Esophagus muscularis mucosa (tissue), 4 donors: ENCODE data around the gene ADSL. TPM values are rescaled to one million over a fixed set of nuclear protein-coding genes. Genes with fewer than 3 reads are reported as not detected.

Experiments
- DNase-seq: peaks from one replicate; pipeline ENCODE4 v3.0.0-alpha.2; 2017; ENCODE audit errors: extremely low spot score
- H3K27ac ChIP-seq, 4 donors: fragments of 200-600 bp; sonication (generic); replicated peaks in 1 of 4; 1 replicate in 3 of 4; 2 replicates in 1 of 4; pipeline ENCODE4 v1.5.1; 2016 to 2019; ENCODE audit warnings: mild to moderate bottlenecking in 1 of 4
- H3K27me3 ChIP-seq, 4 donors: fragments of 200-600 bp; sonication (generic); one replicate each; pipeline versions ENCODE4 v1.5.1 to v1.6.0; 2016 to 2019
- H3K36me3 ChIP-seq, 4 donors: fragments of 200-600 bp; sonication (generic); one replicate each; pipeline ENCODE4 v1.5.1; 2016 to 2019
- H3K4me1 ChIP-seq, 4 donors: fragments of 200-600 bp; sonication (generic); one replicate each; pipeline ENCODE4 v1.5.1; 2016 to 2019
- H3K4me3 ChIP-seq, 4 donors: fragments of 200-600 bp; sonication (generic); 1 replicate in 2 of 4; 2 replicates in 2 of 4; pipeline ENCODE4 v1.5.1; 2016 to 2019; ENCODE audit warnings: mild to moderate bottlenecking in 4 of 4, moderate library complexity in 1 of 4
- H3K9me3 ChIP-seq, 4 donors: fragments of 200-600 bp; sonication (generic); 1 replicate in 3 of 4; 2 replicates in 1 of 4; pipeline ENCODE4 v1.5.1; 2016 to 2019
- EP300 ChIP-seq: sonication (generic); formaldehyde crosslinking; IDR thresholded peaks from one replicate; pipeline ENCODE4 v1.6.1; 2017; ENCODE audit warnings: antibody characterized with exemption
- WGBS: methylation state at CpG from one replicate; pipeline ENCODE4 v1.1.5; 2018; 5-methylcytosine and 5-hydroxymethylcytosine counted together
- intact Hi-C: fragments of 100-400 bp; cut with DNase I; formaldehyde crosslinking; loops from one replicate; pipeline ENCODE4 v1.15.1; 2023
- total RNA-seq, 4 donors: library from RNA; depleted of rRNA; stranded (reverse); fragments of >200 nt; gene quantifications; one replicate each; pipeline versions ENCODE4 v1.1.0 to v1.2.1, GENCODE V29; 2016
- TF ChIP-seq, protein P1 (sequence below), 3 experiments: fragments of 200-600 bp in 2 of 3; fragments of 450-650 bp in 1 of 3; sonication (generic) in 2 of 3; IDR thresholded peaks; one replicate each; pipeline ENCODE4 v1.5.1; 2017 to 2019; ENCODE audit warnings: antibody characterized with exemption in 3 of 3, mild to moderate bottlenecking in 2 of 3, moderate library complexity in 1 of 3

The ADSL gene
- total RNA-seq, 4 donors from 2014 or later = 58.7 to 91.1 (median 76.3) TPM

- Histone ChIP-seq H3K27me3 (no peaks in the 10 kb centered on the region), H3K4me1 (peaks cover 19 to 47% (median 40%) of the 10 kb centered on the region in 4 donors), H3K4me3 (peak overlapping the region; percentile 26 to 43 (median 34)), H3K27ac (peak overlapping the region; percentile 57 to 80 (median 75)), H3K36me3 (peaks cover 0 to 17% (median 8%) of the 10 kb centered on the region in 4 donors), H3K9me3 (no peaks in the 10 kb centered on the region)
- intact Hi-C loops = loop anchor here (1.0 to 5.0 kb wide), 2 partner anchors 51 to 210 kb away; no protein-coding TSS in a partner anchor
- DNase-seq = no peak
- no peak for TF ChIP-seq EP300
- TF ChIP-seq, protein P1, sequence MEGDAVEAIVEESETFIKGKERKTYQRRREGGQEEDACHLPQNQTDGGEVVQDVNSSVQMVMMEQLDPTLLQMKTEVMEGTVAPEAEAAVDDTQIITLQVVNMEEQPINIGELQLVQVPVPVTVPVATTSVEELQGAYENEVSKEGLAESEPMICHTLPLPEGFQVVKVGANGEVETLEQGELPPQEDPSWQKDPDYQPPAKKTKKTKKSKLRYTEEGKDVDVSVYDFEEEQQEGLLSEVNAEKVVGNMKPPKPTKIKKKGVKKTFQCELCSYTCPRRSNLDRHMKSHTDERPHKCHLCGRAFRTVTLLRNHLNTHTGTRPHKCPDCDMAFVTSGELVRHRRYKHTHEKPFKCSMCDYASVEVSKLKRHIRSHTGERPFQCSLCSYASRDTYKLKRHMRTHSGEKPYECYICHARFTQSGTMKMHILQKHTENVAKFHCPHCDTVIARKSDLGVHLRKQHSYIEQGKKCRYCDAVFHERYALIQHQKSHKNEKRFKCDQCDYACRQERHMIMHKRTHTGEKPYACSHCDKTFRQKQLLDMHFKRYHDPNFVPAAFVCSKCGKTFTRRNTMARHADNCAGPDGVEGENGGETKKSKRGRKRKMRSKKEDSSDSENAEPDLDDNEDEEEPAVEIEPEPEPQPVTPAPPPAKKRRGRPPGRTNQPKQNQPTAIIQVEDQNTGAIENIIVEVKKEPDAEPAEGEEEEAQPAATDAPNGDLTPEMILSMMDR (IDR thresholded peaks at IDR 0.05) = peak; percentile 64 to 83 (median 68)
- WGBS = 15% methylated on average over 12 of the region's 12 CpGs
Observed at GRCh38 chr22:40436505-40437431, 90.5 kb downstream of the ADSL start.

Other genes starting within 250 kb of the ADSL start
- gene TNRC6B, start 168.6 kb upstream of the ADSL start, total RNA-seq = 10 to 100 TPM; 34.5 to 57.0 (median 45.4) TPM
- gene SGSM3, start 24.1 kb downstream of the ADSL start, total RNA-seq = 10 to 100 TPM; 29.2 to 53.0 (median 37.1) TPM